NT2/D1 (cell line): ENCODE measurements around the gene LCNL1.

Experiments
- SUZ12 ChIP-seq: IDR thresholded peaks from 2 replicates; pipeline ENCODE4 v1.6.1; 2011; ENCODE audit not compliant: insufficient read length, insufficient read depth; ENCODE audit errors: extremely low read depth
- ZNF274 ChIP-seq: IDR thresholded peaks from 2 replicates; pipeline ENCODE4 v1.6.1; 2011; ENCODE audit warnings: mild to moderate bottlenecking, low read depth, low read length

DNA sequence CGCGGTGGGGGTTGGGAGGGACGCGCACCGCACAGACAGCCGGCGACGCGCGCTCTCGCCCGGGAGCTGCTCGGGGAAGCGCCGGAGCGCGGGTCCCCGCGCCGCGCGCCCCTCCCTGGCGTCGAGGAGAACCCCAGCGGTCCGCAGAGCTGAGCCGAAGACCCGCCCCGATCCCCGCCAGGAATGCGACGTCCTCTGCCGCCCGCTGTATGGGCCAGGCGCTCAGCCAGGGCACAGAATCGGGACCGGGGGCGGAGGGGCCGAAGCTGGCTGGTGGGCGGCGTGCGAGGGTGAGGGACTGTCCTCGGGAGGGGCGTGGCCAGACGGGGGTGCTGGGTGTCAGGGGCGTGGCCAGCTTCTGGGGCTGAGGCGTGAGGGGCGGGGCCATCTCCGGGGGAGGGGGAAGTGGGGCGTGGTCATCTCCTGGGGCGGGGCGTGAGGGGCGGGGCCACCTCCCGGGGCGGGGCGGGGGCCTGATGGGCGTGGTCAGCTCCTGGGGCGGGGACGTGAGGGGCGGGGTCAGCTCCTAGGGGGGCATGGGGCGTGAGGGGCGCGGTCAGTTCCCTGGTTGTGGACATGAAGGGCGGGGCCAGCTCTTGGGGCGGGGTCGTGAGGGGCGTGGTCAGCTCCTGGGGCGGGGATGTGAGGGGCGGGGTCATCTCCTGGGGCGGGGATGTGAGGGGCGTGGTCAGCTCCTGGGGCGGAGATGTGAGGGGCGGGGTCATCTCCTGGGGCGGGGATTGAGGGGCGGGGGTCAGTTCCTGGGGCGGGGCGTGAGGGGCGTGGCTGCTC, 4.5 kb upstream of the LCNL1 start:
- TF ChIP-seq ZNF274: no peak
- TF ChIP-seq SUZ12: no peak
